ENCODE data around the gene ACOT6.
"Not testable (repeated sequence)": the region's sequence is repeated elsewhere in the genome, so short reads cannot be mapped to it uniquely, and the experiment has no call there.

ACOT6 gene

DNA sequence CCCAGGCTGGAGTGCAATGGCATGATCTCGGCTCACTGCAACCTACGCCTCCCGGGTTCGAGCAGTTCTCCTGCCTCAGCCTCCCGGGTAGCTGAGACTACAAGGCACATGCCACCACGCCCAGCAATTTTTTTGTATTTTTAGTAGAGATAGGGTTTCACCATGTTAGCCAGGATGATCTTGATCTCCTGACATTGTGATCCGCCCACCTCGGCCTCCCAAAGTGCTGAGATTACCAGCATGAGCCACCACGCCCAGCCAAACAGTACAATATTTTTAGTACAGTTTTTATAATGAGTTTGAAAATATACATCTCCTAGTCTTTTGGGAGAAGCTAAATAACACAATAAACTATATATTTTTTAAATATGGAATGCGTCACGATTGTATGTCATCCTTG, 46.9 kb downstream of the ACOT6 start:
- FAIRE-seq, result not testable (repeated sequence)

DNA sequence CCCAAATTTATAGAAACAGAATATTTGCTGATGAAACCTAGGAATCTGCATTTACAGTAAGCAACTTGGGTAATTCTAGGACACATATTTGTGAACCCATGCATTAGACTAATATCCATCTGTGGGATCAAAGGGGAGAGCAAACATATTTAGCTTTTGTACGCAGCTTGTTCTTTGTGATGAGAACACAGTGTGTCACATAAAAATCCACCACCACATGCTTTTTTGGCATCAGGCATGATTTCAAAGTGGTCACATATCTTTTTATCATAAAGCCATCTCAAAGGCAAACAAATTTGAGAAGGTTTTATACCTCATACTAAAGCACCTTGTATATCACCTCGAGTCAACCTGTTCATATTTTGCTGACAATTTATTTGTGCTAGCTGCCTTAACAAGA, 48.2 kb downstream of the ACOT6 start:
- no peak for FAIRE-seq

DNA sequence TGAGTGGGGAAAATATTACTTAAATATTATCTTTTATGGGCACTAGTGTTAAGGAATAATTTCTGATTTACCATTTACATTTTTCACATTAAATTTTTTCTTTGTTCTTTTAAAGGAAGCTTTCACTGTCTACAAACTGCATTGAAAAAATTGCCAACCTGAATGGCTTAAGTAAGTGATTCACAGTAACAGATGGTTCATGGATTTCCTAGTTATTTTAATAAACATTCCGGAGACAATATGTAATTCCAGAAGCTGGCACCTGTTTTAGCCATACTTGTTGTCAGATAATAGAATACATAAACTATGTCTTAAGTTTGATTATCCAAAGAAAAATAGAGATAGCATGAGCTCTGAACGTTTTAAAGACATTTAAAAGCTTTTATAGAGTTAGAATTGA, 49.6 kb downstream of the ACOT6 start:
- no peak for FAIRE-seq

GRCh38 chr14:73662487-73662943, 50.2 kb downstream of the ACOT6 start:
- no peak for FAIRE-seq

- no peak for FAIRE-seq
These were observed 51.4 kb downstream of the ACOT6 start for GRCh38 chr14:73663548-73664212.

DNA sequence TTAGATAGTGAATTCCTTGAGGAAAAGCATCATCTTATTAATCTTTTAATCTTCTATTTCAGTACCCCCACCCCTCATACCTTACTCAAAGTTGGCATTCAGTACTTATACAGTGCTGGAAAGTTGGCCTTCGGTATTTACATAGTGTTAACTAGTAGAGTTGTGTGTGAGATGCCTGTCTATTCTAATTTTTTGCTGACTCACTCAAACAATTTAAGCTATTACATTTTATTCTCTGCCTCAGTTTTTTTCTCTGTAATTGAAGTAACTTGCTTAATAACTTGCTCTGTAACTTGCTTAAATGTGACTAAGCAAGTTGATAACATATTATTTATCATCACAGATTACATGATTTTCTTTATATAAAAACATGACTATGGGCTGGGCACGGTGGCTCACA, 52.8 kb downstream of the ACOT6 start:
- no peak for FAIRE-seq

DNA sequence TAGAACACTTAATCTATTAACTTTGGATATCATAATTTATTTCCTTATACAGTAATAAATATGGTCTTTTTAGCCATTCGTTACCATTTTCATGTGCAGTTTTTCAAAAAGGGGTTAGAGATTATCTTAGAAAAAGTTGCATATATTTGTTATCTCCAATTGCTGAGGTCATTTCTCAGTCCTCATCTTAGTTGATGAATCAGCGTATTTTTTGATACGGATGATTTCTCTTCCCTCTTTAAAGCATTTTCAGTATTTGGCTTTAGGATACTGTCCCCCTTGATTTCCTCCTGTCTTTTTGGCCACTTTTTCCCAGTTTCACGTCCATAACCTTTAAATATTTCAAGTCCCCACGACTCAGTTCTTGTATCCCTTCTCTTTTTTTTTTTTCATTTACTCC, 54.3 kb downstream of the ACOT6 start:
- FAIRE-seq, result no peak

- FAIRE-seq, result no peak
These were observed 55.5 kb downstream of the ACOT6 start for GRCh38 chr14:73667854-73668253.

Measured in colon (tissue), 2 donors.